Lower leg skin (tissue), 3 donors: Measurements from ENCODE around the gene PTPRCAP.

ENCODE experiments used
- CTCF ChIP-seq, 3 donors: fragments of 450-650 bp; IDR thresholded peaks; one replicate each; pipeline ENCODE4 v1.5.1; 2016; ENCODE audit warnings: antibody characterized with exemption in 3 of 3, mild to moderate bottlenecking in 3 of 3, moderate library complexity in 2 of 3
- POLR2A ChIP-seq, 2 donors: fragments of 450-650 bp; IDR thresholded peaks; one replicate each; pipeline ENCODE4 v1.6.1; 2016 to 2017; ENCODE audit warnings: antibody characterized with exemption in 2 of 2, mild to moderate bottlenecking in 1 of 2, moderate library complexity in 1 of 2

DNA sequence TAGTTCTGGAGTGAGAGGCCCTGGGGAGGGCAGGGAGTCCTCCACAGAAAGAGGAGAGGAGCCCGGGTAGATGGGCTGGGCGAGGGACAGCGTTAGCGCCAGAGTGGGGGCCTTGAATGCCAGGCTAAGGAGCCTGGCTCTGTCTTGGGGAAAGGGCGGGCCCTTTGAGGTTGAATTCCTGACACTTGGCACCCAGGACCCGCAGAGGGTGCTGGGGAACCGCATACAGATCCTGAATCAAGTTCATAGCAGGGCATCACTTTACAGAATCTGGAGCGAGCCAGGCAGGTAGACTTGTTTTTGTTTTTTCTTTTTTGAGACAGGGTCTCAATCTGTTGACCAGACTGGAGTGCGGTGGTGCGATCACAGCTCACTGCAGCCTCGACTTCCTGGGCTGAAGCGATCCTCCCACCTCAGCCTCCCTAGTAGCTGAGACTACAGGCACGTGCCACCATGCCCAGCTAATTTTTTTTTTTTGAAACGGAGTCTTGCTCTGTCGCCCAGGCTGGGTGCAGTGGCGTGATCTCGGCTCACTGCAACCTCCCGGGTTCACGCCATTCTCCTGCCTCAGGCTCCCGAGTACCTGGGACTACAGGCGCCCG lies 16.0 kb downstream of the PTPRCAP start:
- no peak for TF ChIP-seq POLR2A (IDR thresholded peaks at IDR 0.05)
- no peak for TF ChIP-seq CTCF (IDR thresholded peaks at IDR 0.05)
